ENCODE measurements around the gene NXPH3. TPM values are rescaled to one million over a fixed set of nuclear protein-coding genes. Genes with fewer than 3 reads are reported as not detected.
A peak's percentile ranks its signal among the peaks of the same experiment; 100 is the strongest.

The NXPH3 gene
- total and polyA plus RNA-seq, 2 of the 13 experiments (the other 11 are each of a cell fraction or from before 2014, with no cell fraction given), result 0.04 to 0.58 TPM

DNA sequence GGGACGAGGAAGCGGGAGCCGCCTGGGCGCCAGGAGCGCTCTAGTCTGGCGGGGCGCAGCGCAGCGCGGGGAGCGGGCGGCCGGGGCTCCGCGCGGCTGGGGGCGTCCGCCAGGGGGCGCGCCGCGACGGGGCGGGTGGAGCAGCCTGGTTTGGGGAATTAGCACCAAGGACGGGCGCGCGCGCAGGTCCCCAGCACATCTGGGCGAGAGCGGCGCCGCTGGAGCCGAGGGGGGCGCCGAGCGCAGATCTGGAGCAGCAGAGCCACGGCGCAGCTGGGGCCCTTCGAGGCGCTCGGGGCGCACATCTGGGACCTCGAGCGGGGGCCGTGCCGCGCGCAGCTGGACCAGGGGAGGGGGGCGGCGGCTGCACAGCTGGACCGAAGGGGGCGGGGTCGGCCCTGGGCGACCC lies at the start of gene NXPH3 (continued):
- TF ChIP-seq SMAD1 (CRISPR knock-in tag; IDR thresholded peaks at IDR 0.05; ENCODE audit: borderline replicate concordance, low read depth) (0 out of 2 replicates have a peak, but pooled peaks have one; percentile 45), YEATS4 (CRISPR knock-in tag; IDR thresholded peaks at IDR 0.05; ENCODE audit: borderline replicate concordance) (no peak), IRF2 (CRISPR knock-in tag; IDR thresholded peaks at IDR 0.05) (no peak), KLF16 (CRISPR knock-in tag; IDR thresholded peaks at IDR 0.05) (no peak), ZNF354B (CRISPR knock-in tag; IDR thresholded peaks at IDR 0.05) (no peak), FOXA1 (IDR thresholded peaks at IDR 0.05) (no peak), FOXA1 (CRISPR knock-in tag; IDR thresholded peaks at IDR 0.05) (no peak), ZNF256 (CRISPR knock-in tag; conservative IDR thresholded peaks at IDR 0.05) (no peak), NKX3-1 (CRISPR knock-in tag; IDR thresholded peaks at IDR 0.05) (no peak), ZNF382 (CRISPR knock-in tag; IDR thresholded peaks at IDR 0.05; ENCODE audit: borderline replicate concordance) (no peak), TBP (CRISPR knock-in tag; IDR thresholded peaks at IDR 0.05) (no peak), ZNF160 (CRISPR knock-in tag; IDR thresholded peaks at IDR 0.05) (no peak), ZNF235 (CRISPR knock-in tag; IDR thresholded peaks at IDR 0.05; ENCODE audit: borderline replicate concordance) (peak; percentile 50; the same call in 1 of the 2 replicates), NFE2 (CRISPR knock-in tag; IDR thresholded peaks at IDR 0.05) (no peak), RAD51 (IDR thresholded peaks at IDR 0.05; ENCODE audit: borderline replicate concordance) (no peak), ZNF331 (CRISPR knock-in tag; IDR thresholded peaks at IDR 0.05) (no peak), NFKB2 (CRISPR knock-in tag; IDR thresholded peaks at IDR 0.05; ENCODE audit: borderline replicate concordance) (no peak), ZNF253 (CRISPR knock-in tag; IDR thresholded peaks at IDR 0.05; ENCODE audit: borderline replicate concordance) (no peak), ARHGAP35 (CRISPR knock-in tag; IDR thresholded peaks at IDR 0.05; ENCODE audit: borderline replicate concordance) (no peak), ZNF547 (CRISPR knock-in tag; IDR thresholded peaks at IDR 0.05) (no peak), CENPX (CRISPR knock-in tag; IDR thresholded peaks at IDR 0.05) (no peak), ZIK1 (CRISPR knock-in tag; IDR thresholded peaks at IDR 0.05; ENCODE audit: borderline replicate concordance, low read depth) (no peak), ZNF333 (CRISPR knock-in tag; IDR thresholded peaks at IDR 0.05; ENCODE audit: borderline replicate concordance) (no peak), ZC3H13 (CRISPR knock-in tag; IDR thresholded peaks at IDR 0.05) (0 out of 2 replicates have a peak, but pooled peaks have one; percentile 18)
- TF ChIP-seq, protein P1, sequence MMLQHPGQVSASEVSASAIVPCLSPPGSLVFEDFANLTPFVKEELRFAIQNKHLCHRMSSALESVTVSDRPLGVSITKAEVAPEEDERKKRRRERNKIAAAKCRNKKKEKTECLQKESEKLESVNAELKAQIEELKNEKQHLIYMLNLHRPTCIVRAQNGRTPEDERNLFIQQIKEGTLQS (CRISPR knock-in tag; IDR thresholded peaks at IDR 0.05), result no peak
- TF ChIP-seq, protein P2, sequence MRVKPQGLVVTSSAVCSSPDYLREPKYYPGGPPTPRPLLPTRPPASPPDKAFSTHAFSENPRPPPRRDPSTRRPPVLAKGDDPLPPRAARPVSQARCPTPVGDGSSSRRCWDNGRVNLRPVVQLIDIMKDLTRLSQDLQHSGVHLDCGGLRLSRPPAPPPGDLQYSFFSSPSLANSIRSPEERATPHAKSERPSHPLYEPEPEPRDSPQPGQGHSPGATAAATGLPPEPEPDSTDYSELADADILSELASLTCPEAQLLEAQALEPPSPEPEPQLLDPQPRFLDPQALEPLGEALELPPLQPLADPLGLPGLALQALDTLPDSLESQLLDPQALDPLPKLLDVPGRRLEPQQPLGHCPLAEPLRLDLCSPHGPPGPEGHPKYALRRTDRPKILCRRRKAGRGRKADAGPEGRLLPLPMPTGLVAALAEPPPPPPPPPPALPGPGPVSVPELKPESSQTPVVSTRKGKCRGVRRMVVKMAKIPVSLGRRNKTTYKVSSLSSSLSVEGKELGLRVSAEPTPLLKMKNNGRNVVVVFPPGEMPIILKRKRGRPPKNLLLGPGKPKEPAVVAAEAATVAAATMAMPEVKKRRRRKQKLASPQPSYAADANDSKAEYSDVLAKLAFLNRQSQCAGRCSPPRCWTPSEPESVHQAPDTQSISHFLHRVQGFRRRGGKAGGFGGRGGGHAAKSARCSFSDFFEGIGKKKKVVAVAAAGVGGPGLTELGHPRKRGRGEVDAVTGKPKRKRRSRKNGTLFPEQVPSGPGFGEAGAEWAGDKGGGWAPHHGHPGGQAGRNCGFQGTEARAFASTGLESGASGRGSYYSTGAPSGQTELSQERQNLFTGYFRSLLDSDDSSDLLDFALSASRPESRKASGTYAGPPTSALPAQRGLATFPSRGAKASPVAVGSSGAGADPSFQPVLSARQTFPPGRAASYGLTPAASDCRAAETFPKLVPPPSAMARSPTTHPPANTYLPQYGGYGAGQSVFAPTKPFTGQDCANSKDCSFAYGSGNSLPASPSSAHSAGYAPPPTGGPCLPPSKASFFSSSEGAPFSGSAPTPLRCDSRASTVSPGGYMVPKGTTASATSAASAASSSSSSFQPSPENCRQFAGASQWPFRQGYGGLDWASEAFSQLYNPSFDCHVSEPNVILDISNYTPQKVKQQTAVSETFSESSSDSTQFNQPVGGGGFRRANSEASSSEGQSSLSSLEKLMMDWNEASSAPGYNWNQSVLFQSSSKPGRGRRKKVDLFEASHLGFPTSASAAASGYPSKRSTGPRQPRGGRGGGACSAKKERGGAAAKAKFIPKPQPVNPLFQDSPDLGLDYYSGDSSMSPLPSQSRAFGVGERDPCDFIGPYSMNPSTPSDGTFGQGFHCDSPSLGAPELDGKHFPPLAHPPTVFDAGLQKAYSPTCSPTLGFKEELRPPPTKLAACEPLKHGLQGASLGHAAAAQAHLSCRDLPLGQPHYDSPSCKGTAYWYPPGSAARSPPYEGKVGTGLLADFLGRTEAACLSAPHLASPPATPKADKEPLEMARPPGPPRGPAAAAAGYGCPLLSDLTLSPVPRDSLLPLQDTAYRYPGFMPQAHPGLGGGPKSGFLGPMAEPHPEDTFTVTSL (CRISPR knock-in tag; IDR thresholded peaks at IDR 0.05; ENCODE audit: borderline replicate concordance), result no peak
- TF ChIP-seq, protein P3, sequence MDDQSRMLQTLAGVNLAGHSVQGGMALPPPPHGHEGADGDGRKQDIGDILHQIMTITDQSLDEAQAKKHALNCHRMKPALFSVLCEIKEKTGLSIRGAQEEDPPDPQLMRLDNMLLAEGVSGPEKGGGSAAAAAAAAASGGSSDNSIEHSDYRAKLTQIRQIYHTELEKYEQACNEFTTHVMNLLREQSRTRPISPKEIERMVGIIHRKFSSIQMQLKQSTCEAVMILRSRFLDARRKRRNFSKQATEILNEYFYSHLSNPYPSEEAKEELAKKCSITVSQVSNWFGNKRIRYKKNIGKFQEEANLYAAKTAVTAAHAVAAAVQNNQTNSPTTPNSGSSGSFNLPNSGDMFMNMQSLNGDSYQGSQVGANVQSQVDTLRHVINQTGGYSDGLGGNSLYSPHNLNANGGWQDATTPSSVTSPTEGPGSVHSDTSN (CRISPR knock-in tag; IDR thresholded peaks at IDR 0.05; ENCODE audit: borderline replicate concordance), result no peak

Data from HepG2 (cell line).